ENCODE results near the gene CAVIN2. TPM values are rescaled to one million over a fixed set of nuclear protein-coding genes. Genes with fewer than 3 reads are reported as not detected.

The CAVIN2 gene
- total and polyA plus RNA-seq, 2 donors (not counting 3 experiments of a cell fraction or from before 2014, with no cell fraction given): 202 to 260 TPM

DNA sequence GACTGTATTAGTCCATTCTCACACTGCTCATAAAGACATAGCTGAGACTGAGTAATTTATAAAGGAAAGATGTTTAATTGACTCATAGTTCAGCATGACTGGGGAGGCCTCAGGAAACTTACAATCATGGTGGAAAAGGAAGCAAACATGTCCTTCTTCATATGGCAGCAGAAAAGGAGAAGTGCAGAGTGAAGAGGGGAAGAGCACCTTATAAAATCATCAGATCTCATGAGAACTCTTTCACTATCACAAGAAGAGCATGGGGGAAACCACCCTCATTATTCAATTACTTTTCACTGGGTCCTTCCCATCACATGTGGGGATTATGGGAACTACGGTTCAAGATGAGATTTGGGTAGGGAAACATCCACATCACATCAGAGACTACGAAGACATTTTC lies 43.0 kb upstream of the CAVIN2 start:
- H3K4me3 ChIP-seq (replicated peaks in 1 of 3; ENCODE audit: insufficient read depth in 1 of 3, low read depth in 1 of 3, low read length in 3 of 3): no peak overlapping the region
- dilution Hi-C loops (cut with MboI; ENCODE audit: extremely low pct_ligation_motif_present, low sequenced_read_pairs): no loop called here
- intact Hi-C loops (cut with micrococcal nuclease): no loop called here
- H3K79me2 ChIP-seq (ENCODE audit: control insufficient read depth, insufficient read depth, low read length): no peaks in the 10 kb centered on the region
- peaks cover 10% of the 10 kb centered on the region for H3K4me1 ChIP-seq (ENCODE audit: control insufficient read depth, extremely low read depth, insufficient read depth, low read length)
- H2AFZ ChIP-seq (ENCODE audit: low read depth, low read length): no peak overlapping the region
- H4K20me1 ChIP-seq (replicated peaks; ENCODE audit: control insufficient read depth, extremely low read depth, insufficient read depth, low read length): no peaks in the 10 kb centered on the region
- H3K9ac ChIP-seq (replicated peaks; ENCODE audit: extremely low read depth, insufficient read depth, low read length): no peak overlapping the region
- TF ChIP-seq, protein P1, sequence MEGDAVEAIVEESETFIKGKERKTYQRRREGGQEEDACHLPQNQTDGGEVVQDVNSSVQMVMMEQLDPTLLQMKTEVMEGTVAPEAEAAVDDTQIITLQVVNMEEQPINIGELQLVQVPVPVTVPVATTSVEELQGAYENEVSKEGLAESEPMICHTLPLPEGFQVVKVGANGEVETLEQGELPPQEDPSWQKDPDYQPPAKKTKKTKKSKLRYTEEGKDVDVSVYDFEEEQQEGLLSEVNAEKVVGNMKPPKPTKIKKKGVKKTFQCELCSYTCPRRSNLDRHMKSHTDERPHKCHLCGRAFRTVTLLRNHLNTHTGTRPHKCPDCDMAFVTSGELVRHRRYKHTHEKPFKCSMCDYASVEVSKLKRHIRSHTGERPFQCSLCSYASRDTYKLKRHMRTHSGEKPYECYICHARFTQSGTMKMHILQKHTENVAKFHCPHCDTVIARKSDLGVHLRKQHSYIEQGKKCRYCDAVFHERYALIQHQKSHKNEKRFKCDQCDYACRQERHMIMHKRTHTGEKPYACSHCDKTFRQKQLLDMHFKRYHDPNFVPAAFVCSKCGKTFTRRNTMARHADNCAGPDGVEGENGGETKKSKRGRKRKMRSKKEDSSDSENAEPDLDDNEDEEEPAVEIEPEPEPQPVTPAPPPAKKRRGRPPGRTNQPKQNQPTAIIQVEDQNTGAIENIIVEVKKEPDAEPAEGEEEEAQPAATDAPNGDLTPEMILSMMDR (IDR thresholded peaks at IDR 0.05; ENCODE audit: extremely low read depth in 1 of 2, insufficient read depth in 1 of 2, low read depth in 1 of 2, low read length in 2 of 2): no peak
- TF ChIP-seq EZH2 (IDR thresholded peaks at IDR 0.05; ENCODE audit: borderline replicate concordance, low read depth, low read length, severe bottlenecking) (no peak), JUN (IDR thresholded peaks at IDR 0.05; ENCODE audit: borderline replicate concordance, insufficient read depth, insufficient read length, low read depth) (no peak), POLR2A (IDR thresholded peaks at IDR 0.05; ENCODE audit: low read depth, low read length) (no peak), GATA2 (IDR thresholded peaks at IDR 0.05; ENCODE audit: insufficient read depth, insufficient read length, low read depth, low read length) (no peak), MYC (IDR thresholded peaks at IDR 0.05; ENCODE audit: low read depth, low read length) (no peak), POLR2AphosphoS5 (IDR thresholded peaks at IDR 0.05; ENCODE audit: insufficient read depth, low read depth, low read length) (no peak), FOS (IDR thresholded peaks at IDR 0.05; ENCODE audit: borderline replicate concordance, insufficient read depth, low read length) (no peak)
- TF ChIP-seq, protein P2, sequence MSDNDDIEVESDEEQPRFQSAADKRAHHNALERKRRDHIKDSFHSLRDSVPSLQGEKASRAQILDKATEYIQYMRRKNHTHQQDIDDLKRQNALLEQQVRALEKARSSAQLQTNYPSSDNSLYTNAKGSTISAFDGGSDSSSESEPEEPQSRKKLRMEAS (IDR thresholded peaks at IDR 0.05; ENCODE audit: insufficient read depth, insufficient read length): no peak
- no peak overlapping the region for H3K4me2 ChIP-seq (ENCODE audit: insufficient read depth, low read length)
- FAIRE-seq: no peak
- H3K27ac ChIP-seq (ENCODE audit: insufficient read depth, low read depth, low read length): no peak overlapping the region
- CTCF ChIA-PET: no interaction called here
- POLR2A ChIA-PET: no interaction called here
- no TSS peak for BruUV-seq (replicated peaks)
- no peaks in the 10 kb centered on the region for H3K36me3 ChIP-seq (ENCODE audit: control insufficient read depth in 2 of 2, extremely low read depth in 1 of 2, insufficient read depth in 2 of 2, low read length in 2 of 2)
- H3K9me1 ChIP-seq (replicated peaks; ENCODE audit: control insufficient read depth, extremely low read depth, insufficient read depth, low read length): no peaks in the 10 kb centered on the region
- H3K27me3 ChIP-seq (ENCODE audit: control insufficient read depth in 2 of 2, insufficient read depth in 2 of 2, low read length in 2 of 2): no peaks in the 10 kb centered on the region
- DNase-seq (ENCODE audit: low read depth, low spot score): no peak
- no peaks in the 10 kb centered on the region for H3K9me3 ChIP-seq (replicated peaks; ENCODE audit: control insufficient read depth, insufficient read depth, low read length)
